Measurements from ENCODE around the gene BAHD1.
A peak's percentile ranks its signal among the peaks of the same experiment; 100 is the strongest.

The BAHD1 gene

DNA sequence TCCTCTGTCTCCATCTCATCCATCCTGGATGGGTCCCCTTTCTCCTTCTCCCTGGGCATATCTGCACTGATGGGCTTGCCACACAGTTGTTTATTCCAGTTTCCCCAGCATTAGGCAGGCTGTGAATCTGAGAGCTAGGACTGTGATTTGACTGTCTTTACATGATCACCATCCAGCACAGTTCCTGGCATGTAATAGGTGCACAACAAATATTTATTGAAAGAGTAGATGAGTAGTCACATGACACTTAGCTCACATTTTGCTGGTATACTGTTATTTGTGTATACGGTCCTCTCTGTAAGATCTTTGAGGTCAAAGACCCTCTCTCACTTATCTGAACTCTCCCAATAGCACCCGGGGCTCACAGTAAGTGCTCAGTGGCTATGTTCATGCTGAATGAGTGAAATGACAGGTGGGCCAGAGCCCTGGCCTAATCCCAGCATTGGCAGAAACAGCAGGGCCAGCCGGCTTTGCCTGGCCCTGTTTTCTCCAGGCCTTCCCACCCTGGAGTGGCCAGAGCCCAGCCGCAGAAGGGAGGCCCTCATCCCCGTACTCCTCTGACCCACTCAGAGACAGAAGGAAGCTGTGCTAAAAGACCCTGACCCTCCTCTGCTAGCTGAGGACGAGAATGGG lies 16.2 kb upstream of the BAHD1 start:
- no peak for DNase-seq (ENCODE audit: low spot score)

- no peak for DNase-seq (ENCODE audit: low spot score)
Measured at GRCh38 chr15:40425681-40426080, 15.1 kb upstream of the BAHD1 start.

DNA sequence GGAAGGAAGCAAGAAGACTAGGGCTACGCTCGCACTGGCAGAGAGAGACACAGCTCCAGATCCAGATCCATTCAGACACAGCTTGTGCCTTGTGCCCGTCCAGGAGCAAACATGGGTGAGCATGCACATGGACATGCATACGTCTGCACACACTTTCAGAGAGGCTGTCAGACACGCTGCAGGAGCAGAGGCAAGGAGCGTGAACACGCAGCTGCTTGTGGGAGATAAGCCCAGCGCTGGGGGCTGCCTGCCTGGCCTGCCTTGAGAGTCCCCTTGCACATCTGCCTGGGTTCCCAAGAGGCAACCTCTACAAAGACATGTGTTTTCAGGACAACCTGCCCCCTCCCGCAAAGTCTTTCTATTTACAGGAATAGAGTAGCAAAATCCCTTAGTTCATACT lies 13.6 kb upstream of the BAHD1 start:
- DNase-seq (ENCODE audit: low spot score), result no peak

DNA sequence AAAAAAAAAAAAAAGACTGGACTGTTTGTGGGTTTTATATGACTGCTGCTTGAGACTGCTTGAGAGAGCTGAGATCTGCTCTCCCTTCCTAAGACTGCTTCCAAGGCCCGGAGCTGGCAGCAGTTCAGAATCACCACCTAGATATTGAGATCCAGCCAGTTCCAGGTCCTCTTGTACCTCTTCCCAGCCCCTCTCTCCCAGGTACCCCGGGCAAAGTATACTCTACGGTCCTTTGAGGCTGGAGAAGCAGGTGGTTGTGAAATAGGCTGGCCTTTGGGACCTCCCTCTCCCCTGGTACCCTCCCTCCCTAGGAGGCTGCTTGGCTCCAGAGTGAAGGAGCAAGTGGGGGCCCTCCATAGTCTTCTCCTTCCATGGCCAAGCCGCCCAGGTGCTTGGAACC lies 12.6 kb upstream of the BAHD1 start:
- no peak for DNase-seq (ENCODE audit: low spot score)

DNA sequence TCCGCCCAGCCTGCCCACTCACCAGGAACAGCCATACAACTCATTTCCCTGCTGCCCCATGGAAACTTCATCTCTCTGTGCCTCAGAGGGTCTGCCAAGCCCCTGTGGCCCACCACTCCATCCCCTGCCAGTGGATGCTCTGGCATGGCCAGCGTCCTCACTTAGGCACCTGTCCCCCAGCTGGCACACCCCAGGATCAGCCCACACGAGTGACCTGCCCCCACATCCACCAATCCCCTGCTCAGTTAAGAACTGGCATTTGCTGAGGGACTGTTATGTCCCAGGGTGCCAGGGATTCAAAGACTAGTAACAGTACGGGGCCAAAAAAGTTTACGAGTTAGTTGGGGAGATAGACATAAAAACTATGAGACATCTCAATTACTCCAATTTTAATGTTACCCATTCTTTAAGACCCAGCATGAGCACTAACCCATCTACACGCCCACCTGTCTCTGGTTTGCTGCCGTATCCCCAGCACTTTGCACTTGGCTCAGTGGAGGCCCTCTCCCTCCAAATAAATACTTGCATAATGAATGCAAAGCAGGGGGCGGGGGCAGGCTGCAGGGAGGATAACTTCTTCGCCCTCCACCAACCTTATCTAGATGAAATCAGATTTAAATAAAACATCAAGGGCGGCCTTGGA lies 11.6 kb upstream of the BAHD1 start:
- no peak for DNase-seq (ENCODE audit: low spot score)

DNA sequence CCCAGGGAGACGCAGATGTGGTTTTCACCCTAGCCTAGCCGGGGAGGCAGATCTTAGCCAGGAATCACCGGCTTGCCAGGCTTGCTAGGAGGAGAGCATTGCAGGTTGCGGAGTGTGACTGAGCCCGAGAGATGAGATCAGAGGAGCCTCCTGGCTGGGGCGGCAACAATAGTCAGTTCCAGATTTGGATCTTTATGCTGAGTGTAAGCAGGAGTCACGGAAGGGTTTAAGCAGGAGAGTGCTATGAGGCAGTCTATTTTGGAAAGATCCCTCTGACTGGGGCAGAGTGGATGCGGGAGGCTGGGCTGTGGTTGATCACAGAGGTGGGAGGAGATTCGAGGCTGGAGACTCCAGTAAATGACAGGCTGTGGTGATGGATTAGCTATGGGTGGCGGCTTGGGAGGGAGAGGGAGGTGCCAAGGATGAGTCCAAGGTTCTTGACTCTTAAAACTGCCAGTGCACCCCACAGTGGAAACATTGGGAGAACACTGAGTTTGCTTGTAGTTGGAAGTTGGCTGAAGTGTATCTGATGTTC lies 10.4 kb upstream of the BAHD1 start:
- peak; percentile 81 for DNase-seq (ENCODE audit: low spot score)

DNA sequence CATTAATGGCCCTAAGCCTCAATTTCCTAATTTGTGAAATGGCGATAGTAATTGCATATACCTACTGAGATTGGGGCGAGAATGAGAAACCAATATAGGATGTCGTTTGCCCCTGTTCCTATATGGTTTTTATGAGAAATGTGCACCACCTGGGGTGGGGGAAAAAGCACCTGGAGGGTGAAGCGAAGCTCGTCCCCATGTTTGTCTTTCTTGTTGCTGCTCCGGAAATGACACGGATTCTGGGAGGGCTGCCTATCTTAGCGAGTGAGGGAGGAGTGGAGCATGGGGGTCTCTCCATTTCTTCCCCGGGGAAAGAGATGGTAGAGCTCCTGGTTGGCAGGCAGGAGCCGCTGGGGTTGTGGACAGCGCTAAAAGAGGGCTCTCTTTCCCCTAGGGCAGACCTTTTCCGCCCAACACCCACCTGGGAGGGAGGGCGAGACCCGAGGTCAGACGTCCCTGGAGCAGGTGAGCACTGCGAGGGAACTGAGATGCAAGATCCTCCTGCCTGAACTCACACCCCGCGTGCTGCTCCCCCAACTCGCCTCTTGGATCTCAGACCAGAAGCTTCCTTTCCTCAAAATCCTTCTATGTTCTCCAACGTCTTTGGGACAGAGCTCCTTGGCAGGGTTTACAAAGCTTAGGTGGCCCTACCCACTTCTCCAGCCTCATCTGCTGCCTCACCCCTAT lies 5.6 kb upstream of the BAHD1 start:
- DNase-seq (ENCODE audit: low spot score), result no peak

DNA sequence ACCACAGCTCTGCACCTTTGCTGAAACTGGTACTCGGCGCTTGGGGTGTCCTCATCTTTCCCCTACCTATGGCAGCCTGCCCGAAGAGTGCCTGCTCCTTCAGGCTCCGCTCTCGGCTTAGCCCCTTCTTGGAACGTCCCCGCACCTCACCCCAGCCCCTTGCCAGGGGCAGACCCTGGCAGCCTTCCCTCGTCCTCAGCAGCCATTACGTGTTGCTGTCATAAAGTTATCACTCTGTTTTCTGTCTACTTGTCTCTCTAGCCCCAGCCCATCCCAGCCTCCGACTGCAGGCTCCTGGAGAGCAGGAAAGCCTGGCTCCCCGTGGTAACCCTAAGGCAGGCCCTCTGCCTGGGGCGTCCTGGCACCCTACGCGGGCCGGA lies 5.1 kb upstream of the BAHD1 start:
- no peak for DNase-seq (ENCODE audit: low spot score)

DNA sequence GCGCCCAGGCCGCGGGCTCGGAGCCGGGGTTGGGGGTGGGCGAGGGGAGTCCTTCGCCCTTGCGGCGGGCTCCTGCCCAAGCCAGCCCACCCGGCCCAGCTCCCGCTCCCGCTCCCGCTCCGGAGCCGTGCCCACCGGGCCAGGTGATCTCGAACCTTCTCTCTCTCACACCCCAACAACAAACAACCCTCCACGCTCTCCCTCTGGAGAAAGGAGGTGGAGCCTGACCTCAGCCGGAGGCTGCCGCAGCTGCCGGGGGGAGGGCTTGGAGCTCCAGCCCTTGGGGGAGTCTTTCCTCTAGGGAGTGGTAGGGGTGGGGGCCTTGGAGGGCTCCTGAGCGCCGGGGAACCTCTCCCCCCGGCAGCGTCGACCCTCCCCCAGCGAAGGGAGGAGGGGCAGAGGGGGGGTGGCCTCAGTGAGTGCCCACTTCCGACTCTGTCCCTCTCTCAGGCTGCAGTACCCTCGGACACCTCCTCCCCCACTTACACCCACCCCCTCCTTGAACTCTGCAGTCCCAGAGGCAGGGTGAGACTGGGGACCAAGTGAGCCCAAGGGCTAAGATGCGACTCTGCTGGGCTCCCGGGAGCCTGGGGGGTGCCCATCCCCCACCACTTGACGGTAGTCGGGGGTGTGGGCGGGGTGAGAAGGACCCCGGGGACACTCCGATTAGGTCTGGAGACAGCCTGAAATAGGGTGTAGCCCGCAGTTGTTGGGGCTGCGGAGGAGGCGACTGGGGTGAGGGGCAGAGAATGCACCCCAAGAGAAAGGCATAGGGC lies 4.4 kb upstream of the BAHD1 start:
- no peak for DNase-seq (ENCODE audit: low spot score)

GRCh38 chr15:40436892-40437751 lies 3.6 kb upstream of the BAHD1 start:
- no peak for DNase-seq (ENCODE audit: low spot score)

DNA sequence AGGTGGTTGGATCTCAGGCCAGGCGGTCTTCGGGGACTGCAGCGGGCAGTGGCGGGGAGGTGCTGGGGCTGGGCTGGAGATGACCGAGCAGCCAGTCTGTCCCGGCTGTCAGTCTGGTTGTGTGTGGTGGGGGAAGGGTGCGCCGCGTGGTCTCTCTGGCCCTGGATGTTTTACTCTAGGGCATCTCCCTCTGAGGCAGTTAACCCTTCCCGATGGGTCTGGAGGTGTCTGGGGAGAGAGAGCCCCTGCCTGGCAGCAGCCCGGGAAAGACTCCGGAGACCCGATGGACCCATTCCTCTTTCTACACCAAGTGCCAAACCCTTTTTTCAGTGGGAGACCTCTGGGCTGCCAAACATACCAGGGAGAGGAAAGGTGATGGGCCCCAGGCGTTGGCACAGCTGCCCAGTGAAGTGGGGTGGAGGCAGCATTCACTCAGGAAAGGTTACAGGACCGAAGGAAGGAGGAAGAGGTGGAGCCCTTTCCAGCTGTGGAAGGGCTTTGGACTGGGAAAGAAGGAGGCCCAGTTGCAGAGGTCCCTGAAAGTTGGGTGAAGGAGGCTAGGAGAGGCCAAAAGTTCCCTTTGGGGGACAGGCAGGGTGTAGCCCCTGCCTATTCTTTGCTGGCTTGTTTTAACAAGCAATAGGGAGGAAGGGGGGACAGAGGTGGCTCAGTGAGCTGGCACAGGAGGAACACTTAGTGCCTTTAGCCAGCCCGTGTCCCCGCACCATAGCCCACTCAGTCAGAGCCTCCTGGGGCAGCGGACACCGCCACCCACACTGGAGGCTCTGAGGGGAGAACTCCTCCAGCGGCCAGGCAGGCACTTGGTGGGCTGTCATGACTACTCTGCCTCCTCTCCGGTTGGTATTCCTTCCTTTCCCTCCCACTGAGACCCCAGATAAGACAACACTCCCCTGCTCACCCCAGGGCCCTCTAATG lies 2.7 kb upstream of the BAHD1 start:
- DNase-seq (ENCODE audit: low spot score), result no peak

DNA sequence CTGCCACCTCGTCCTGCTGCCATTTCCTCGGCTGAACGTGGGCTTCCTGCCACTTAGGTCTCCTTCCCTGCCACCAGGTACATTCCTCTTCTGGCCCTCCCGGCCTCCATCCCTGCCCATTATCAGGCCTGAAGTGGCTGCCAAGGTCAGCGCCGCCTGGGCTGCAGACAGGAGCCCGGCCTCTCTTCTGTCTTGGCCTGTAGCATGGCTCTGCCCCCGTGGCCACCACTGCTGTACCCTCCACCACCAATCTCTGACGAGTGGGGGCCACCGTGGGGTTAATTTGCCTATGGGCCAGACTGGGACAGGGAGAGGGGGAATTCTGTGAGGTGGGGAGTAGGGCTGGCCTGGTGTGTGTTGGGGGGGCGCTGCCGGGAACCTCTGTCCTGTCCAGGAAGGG lies 2.0 kb upstream of the BAHD1 start:
- DNase-seq (ENCODE audit: low spot score), result no peak

- no peak for DNase-seq (ENCODE audit: low spot score)
Measured at GRCh38 chr15:40439461-40439959, 1.2 kb upstream of the BAHD1 start.

DNA sequence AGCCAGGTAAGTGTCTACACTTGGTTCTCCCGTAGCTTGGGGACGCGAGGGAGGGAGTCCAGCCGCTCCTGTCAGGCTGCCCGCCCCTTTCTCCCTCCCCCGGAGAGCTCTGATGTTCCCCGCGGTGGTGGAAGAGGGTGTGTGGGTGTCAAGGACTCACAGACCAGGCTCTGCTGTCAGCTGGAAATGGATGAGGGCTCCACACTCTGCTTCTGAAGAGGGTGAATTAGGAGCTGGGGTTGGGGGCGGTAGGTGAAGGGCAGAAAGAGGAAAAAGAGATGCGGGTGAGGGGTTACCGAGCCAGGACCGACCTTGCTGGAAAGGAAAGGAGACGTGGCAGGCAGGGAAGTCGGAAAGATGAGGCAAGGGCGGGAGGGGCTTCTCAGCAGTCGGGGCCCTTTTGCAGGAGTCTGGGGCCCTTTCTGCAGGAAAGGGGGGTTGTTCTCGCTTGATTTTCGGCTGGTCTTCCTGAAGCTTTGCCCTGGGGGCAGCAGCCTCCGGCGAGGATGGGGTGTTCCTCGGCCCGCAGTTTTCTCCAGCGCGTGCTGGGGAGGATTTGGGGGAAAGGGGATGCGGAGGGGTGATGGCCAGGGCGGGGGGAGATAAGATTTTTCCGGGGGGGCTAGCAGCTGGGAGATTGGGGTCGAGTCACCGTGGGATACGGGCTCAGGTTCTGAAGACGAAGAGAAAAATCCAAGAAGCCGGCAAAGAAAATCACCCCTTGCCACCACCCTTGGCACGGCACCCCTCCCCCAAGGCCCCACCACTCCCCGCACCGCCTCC lies 602 bp upstream of the BAHD1 start:
- DNase-seq (ENCODE audit: low spot score), result peak; percentile 48

GRCh38 chr15:40441565-40442531 lies 1.1 kb downstream of the BAHD1 start:
- no peak for DNase-seq (ENCODE audit: low spot score)

GRCh38 chr15:40443255-40443654 lies 2.5 kb downstream of the BAHD1 start:
- no peak for DNase-seq (ENCODE audit: low spot score)

DNA sequence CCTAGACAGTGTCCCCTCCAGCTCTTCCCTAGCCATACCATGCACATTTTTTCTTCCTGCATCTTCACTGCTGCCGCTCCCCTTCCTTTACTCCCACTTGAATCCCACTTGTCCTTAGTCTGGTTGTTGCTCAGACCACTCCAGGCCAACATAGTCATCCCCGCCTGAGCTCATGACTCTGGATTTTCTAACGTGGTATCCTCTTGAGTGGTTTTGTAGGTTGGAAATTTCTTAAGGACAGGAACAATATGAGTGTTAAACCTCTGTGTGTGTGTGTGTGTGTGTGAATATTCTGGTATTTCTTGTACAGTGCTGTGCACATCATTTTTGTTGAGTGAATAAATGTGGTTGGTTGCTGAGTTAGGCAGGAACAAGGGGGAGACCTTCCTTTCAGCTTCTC lies 3.1 kb downstream of the BAHD1 start:
- no peak for DNase-seq (ENCODE audit: low spot score)

DNA sequence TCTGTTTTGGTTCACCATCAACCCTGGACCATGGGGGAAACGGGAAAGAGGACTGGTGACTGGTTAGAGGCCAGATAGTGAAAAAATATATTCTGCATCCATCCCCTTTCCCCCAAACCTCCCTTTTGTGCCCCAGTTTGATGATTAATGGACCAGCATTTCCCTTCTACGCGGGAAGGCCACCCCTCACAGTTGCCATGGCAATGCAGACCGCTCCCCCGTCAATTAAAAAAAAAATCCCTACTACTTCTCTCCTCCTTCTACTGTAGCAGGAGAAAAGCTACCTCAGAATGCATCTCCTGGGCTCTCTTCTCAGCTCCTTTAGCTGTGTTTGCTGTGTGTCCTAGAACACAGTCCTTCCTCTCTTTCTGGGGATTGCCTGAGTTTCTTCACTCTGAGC lies 4.0 kb downstream of the BAHD1 start:
- no peak for DNase-seq (ENCODE audit: low spot score)
